ENCODE results near the gene GNG13. TPM values are rescaled to one million over a fixed set of nuclear protein-coding genes. Genes with fewer than 3 reads are reported as not detected.

Gene GNG13
- total RNA-seq, 1 donor from 2014 or later = not detected

- H3K9me3 Mint-ChIP-seq (ENCODE audit: low read depth) = peaks cover 1% of the 10 kb centered on the region
- H3K36me3 Mint-ChIP-seq (ENCODE audit: insufficient read depth) = no peaks in the 10 kb centered on the region
- DNase-seq (ENCODE audit: low spot score, unreplicated experiment) = no peak
- H3K27me3 Mint-ChIP-seq = peaks cover 26% of the 10 kb centered on the region
- no peak overlapping the region for H3K4me3 Mint-ChIP-seq (ENCODE audit: low read depth)
- TF ChIP-seq, protein P1, sequence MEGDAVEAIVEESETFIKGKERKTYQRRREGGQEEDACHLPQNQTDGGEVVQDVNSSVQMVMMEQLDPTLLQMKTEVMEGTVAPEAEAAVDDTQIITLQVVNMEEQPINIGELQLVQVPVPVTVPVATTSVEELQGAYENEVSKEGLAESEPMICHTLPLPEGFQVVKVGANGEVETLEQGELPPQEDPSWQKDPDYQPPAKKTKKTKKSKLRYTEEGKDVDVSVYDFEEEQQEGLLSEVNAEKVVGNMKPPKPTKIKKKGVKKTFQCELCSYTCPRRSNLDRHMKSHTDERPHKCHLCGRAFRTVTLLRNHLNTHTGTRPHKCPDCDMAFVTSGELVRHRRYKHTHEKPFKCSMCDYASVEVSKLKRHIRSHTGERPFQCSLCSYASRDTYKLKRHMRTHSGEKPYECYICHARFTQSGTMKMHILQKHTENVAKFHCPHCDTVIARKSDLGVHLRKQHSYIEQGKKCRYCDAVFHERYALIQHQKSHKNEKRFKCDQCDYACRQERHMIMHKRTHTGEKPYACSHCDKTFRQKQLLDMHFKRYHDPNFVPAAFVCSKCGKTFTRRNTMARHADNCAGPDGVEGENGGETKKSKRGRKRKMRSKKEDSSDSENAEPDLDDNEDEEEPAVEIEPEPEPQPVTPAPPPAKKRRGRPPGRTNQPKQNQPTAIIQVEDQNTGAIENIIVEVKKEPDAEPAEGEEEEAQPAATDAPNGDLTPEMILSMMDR (IDR thresholded peaks at IDR 0.05; ENCODE audit: unreplicated experiment) = no peak
- H3K27ac Mint-ChIP-seq = no peak overlapping the region
- H3K4me1 Mint-ChIP-seq (ENCODE audit: low read depth) = peaks cover 12% of the 10 kb centered on the region
Measured at GRCh38 chr16:751152-752006, 49.2 kb downstream of the GNG13 start.

DNA sequence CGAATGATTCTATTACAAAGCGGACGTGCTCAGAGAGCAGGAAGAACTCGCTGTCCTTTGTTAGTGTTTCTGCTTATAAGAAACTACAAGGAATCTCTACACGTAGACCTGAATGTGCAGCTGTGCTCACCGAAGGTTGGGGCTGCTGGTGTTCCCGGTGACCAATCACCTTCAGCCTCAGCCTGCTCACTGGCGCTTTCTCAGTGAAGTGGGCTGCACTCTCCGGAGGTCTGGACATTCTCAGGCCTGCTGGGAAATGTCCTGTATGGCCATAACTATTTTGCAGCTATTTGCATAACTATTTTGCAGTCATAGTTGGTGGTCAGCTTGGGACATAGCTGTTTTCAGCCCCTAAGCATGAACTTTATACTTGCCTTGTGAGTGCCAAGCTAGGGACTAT is 50.0 kb downstream of the GNG13 start:
- Mint-ChIP-seq H3K27me3 (peaks cover 24% of the 10 kb centered on the region), H3K9me3 (ENCODE audit: low read depth) (no peaks in the 10 kb centered on the region), H3K4me1 (ENCODE audit: low read depth) (peaks cover 12% of the 10 kb centered on the region), H3K36me3 (ENCODE audit: insufficient read depth) (no peaks in the 10 kb centered on the region), H3K4me3 (ENCODE audit: low read depth) (no peak overlapping the region), H3K27ac (no peak overlapping the region)
- no peak for DNase-seq (ENCODE audit: low spot score, unreplicated experiment)
- TF ChIP-seq, protein P1 (IDR thresholded peaks at IDR 0.05; ENCODE audit: unreplicated experiment) = no peak

DNA sequence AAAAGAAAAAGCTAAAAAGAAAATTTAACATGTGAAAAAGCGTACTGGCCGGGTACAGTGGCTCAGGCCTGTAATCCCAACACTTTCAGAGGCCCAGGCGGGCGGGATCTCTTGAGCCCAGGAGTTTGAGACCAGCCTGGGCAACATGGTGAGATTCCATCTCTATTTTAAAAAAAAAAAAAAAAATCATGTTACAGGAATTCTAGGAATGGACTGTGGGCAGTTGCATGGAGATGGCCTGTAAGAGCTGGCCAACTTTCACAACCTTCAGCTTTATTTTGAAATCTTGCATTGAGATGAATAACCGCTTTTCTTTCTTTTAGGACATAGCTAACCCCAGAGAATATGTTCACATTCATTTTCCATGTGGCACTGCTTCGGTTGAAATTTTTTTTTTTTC is 51.5 kb downstream of the GNG13 start:
- TF ChIP-seq, protein P1 (IDR thresholded peaks at IDR 0.05; ENCODE audit: unreplicated experiment) = no peak
- no peak for DNase-seq (ENCODE audit: low spot score, unreplicated experiment)
- Mint-ChIP-seq H3K36me3 (ENCODE audit: insufficient read depth) (no peaks in the 10 kb centered on the region), H3K9me3 (ENCODE audit: low read depth) (no peaks in the 10 kb centered on the region), H3K27me3 (peaks cover 24% of the 10 kb centered on the region), H3K27ac (no peak overlapping the region), H3K4me3 (ENCODE audit: low read depth) (no peak overlapping the region), H3K4me1 (ENCODE audit: low read depth) (peaks cover 12% of the 10 kb centered on the region)

Small RNA genes within 50 kb of the gene (microRNA-seq; reads per million reads assigned to microRNA genes)
- gene MIR662 (ENCODE audit: borderline number of aligned reads, unreplicated experiment) = not detected

Other genes starting within 250 kb of the GNG13 start
- not detected in 2 replicates for gene PRR35, start 240.3 kb downstream of the GNG13 start, total RNA-seq
- gene NHLRC4, start 233.7 kb downstream of the GNG13 start, total RNA-seq = 0.51 and 1.4 TPM in 2 replicates
- 109 TPM in 2 replicates for gene PIGQ, start 230.8 kb downstream of the GNG13 start, total RNA-seq
- 29.0 and 30.6 TPM in 2 replicates for gene RAB40C, start 210.7 kb downstream of the GNG13 start, total RNA-seq
- 37.2 and 42.8 TPM in 2 replicates for gene WFIKKN1, start 169.7 kb downstream of the GNG13 start, total RNA-seq
- 59.3 and 64.0 TPM in 2 replicates for gene METTL26, start 164.4 kb downstream of the GNG13 start, total RNA-seq
- gene MCRIP2, start 158.9 kb downstream of the GNG13 start, total RNA-seq = 26.3 and 31.4 TPM in 2 replicates
- 109 and 117 TPM in 2 replicates for gene WDR90, start 151.4 kb downstream of the GNG13 start, total RNA-seq
- gene RHOT2, start 132.6 kb downstream of the GNG13 start, total RNA-seq = 153 and 167 TPM in 2 replicates
- 5.0 and 5.2 TPM in 2 replicates for gene RHBDL1, start 125.1 kb downstream of the GNG13 start, total RNA-seq
- gene STUB1, start 120.3 kb downstream of the GNG13 start, total RNA-seq = 76.8 and 87.1 TPM in 2 replicates
- gene JMJD8, start 116.4 kb downstream of the GNG13 start, total RNA-seq = 52.2 and 55.1 TPM in 2 replicates
- 18.1 and 18.9 TPM in 2 replicates for gene WDR24, start 110.3 kb downstream of the GNG13 start, total RNA-seq
- 4.3 TPM in 2 replicates for gene FBXL16, start 94.9 kb downstream of the GNG13 start, total RNA-seq
- gene METRN, start 85.6 kb downstream of the GNG13 start, total RNA-seq = 98.6 and 107 TPM in 2 replicates
- gene ANTKMT, start 79.6 kb downstream of the GNG13 start, total RNA-seq = 44.2 and 44.9 TPM in 2 replicates
- gene CCDC78, start 74.3 kb downstream of the GNG13 start, total RNA-seq = 2.5 and 3.2 TPM in 2 replicates
- 8.1 and 9.2 TPM in 2 replicates for gene HAGHL, start 73.6 kb downstream of the GNG13 start, total RNA-seq
- gene CIAO3, start 59.7 kb downstream of the GNG13 start, total RNA-seq = 44.0 and 46.5 TPM in 2 replicates
- gene MSLN, start 40.0 kb downstream of the GNG13 start, total RNA-seq = 0.50 TPM in 1 of 2 replicates, not detected in the other
- 23.5 and 26.8 TPM in 2 replicates for gene RPUSD1, start 12.4 kb downstream of the GNG13 start, total RNA-seq
- gene CHTF18, start 12.1 kb downstream of the GNG13 start, total RNA-seq = 90.0 and 99.3 TPM in 2 replicates
- 26.2 and 28.2 TPM in 2 replicates for gene LMF1, start 170.2 kb upstream of the GNG13 start, total RNA-seq
- gene SOX8, start 181.0 kb upstream of the GNG13 start, total RNA-seq = 6.7 and 7.1 TPM in 2 replicates